ENCODE data around the gene KLRC4.

- no peak for TF ChIP-seq EZH2 (IDR thresholded peaks at IDR 0.05; ENCODE audit: borderline replicate concordance, low read length)
- no peak for TF ChIP-seq CTCF (IDR thresholded peaks at IDR 0.05; ENCODE audit: low read length)
These were observed 45.0 kb upstream of the KLRC4 start for GRCh38 chr12:10454531-10454930.

Data from OCI-LY1 (cell line).